Measurements from ENCODE around the gene GRHPR.
"Not testable (repeated sequence)": the region's sequence is repeated elsewhere in the genome, so short reads cannot be mapped to it uniquely, and the experiment has no call there.

Gene GRHPR

GRCh38 chr9:37420271-37421215 is 2.0 kb upstream of the GRHPR start:
- DNase-seq (ENCODE audit: low spot score) (no peak), FAIRE-seq (no peak)

DNA sequence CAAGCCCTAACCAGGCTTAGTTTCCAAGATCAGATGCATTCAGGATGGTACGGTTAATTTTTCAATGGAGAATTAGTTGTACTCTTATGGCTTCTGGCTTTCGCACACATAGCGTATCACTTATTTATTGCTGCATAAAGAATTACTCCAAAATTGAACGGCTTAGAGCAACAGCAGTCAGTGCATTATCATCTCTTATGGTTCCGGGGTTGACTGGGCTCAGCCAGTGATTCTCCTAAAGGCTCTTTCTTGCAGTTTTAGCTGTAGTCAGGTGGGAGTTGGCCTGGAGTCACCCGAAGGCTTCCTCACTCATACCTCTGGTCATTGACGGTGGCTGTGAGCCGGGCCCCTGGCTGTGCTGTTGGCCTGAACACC is 595 bp upstream of the GRHPR start:
- FAIRE-seq (no peak), DNase-seq (ENCODE audit: low spot score) (no peak)

- DNase-seq (ENCODE audit: low spot score) (no peak), FAIRE-seq (no peak)
Observed at GRCh38 chr9:37423508-37423907, 1.0 kb downstream of the GRHPR start.

GRCh38 chr9:37424204-37424685 is 1.7 kb downstream of the GRHPR start:
- no peak for DNase-seq (ENCODE audit: low spot score)
- FAIRE-seq = no peak

- DNase-seq (ENCODE audit: low spot score) (no peak), FAIRE-seq (no peak)
Observed at GRCh38 chr9:37424686-37425297, 2.3 kb downstream of the GRHPR start.

- no peak for FAIRE-seq
- peak; percentile 29 for DNase-seq (ENCODE audit: low spot score)
Observed at GRCh38 chr9:37425298-37425752, 2.8 kb downstream of the GRHPR start.

DNA sequence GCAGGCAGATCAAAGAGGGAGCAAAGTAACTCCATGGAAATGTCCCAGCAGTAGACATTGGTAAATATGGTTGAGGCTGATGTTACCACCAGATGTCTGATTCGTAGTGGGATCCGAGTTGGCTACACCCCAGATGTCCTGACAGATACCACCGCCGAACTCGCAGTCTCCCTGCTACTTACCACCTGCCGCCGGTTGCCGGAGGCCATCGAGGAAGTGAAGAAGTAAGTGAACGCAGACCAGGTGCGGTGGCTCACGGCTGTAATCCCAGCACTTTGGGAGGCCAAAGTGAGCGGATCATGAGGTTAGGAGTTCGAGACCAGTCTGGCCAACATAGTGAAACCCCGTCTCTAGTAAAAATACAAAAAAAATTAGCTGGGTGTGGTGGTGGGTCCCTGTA is 3.9 kb downstream of the GRHPR start:
- DNase-seq (ENCODE audit: low spot score); FAIRE-seq: not testable (repeated sequence)

DNA sequence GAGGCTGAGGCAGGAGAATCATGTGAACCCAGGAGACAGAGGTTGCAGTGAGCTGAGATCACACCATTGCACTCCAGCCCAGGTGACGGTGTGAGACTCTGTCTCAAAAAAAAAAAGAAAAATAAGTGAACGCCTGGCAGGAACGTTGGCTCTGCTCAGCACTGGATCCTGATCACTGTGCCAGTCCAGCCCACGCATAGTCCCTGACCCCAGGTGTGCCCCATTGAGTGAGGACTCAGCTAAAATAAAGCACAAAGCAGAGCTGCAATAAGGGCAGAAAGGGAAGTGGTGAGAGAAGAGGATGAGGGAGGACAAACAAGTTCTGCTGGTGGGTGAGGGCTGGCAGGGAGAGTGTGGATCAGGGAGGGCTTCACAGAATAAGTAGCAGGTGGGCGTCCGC is 4.3 kb downstream of the GRHPR start:
- DNase-seq (ENCODE audit: low spot score) = no peak
- FAIRE-seq = no peak

DNA sequence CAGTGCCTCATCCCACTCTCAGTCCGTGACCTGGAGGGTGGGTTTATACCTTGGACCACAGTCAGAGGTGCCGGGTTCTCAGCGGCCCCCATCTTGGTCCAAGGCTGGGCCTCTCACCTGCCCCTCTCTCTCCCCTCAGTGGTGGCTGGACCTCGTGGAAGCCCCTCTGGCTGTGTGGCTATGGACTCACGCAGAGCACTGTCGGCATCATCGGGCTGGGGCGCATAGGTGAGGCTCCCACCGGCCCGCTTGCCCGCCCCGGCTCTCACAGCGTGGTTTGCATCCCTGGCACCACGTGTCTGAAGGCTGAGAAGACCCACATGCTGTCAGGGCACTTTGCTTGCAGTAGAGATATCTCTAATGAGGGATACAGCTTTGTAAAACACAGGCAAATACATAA is 5.8 kb downstream of the GRHPR start:
- DNase-seq (ENCODE audit: low spot score) (no peak), FAIRE-seq (no peak)

DNA sequence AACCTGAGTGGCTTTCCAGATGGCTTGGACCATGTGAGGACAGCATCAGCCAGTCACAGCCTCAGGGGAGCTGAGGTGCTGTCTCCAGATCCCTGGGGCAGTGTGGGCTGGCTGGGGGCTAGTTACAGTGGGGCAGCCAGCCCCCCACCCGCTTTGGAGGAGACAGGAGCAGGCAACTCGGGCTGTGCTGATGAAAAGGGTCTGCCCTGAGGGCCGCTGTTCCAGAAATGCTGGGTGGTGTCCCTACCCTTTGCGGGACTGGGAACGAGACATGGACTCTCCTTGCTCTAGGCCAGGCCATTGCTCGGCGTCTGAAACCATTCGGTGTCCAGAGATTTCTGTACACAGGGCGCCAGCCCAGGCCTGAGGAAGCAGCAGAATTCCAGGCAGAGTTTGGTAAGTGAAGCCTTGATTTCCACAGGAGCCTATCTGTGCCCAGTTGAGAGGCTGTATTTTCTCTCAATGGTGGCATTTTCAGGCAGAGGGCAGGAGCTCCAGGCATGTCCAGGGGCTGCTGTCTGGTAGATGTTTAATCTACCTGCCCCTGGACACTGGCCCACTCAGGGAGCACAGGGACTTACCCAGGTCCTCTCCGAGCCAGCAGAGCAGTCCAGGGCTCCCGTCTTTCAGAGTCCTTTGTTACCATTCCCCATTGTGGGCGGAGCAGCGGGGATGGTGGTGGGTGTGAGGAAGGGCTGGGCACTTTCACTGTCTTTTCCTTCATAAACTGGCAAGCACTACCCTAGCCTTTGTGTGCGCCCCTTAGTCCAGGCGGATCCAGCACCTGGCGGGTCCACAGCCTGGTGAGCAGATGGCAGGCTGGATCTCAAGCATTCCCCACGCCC is 7.2 kb downstream of the GRHPR start:
- FAIRE-seq = no peak
- no peak for DNase-seq (ENCODE audit: low spot score)

DNA sequence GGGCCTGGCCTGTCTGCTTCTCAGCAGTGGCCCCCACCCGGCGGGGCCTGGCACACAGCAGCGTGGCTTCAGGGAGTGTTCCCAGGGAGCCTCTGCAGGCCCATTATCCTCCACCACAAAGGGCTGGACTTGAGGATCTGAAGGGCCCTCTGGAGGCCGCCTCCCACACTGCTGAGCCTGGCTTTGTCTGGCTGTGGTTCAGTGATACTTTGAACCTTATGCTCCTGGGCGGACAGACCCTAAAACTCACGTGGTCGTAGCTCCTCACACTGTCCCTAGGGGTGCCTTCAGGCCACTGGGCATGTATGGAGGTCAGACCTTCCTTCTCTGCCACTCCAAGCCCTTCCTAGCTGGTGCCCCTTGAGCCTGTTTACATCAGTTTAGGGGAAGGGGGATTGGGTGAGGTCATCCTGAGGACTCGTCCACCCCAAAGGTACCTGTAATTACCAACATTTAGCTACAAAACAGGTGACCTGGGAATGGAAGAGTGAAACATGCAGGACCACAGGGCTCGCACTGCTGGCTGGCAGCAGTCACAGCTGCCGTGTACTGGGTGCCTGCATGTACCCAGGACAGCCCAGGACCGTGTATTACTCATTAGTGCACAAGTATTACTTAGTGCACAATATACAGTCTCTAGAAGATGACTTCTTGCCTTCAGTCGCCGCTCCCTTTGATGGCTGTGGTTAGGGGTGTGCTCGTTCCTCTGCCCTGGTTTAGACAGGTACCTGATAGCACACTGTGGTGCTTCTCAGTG is 8.5 kb downstream of the GRHPR start:
- FAIRE-seq (no peak), DNase-seq (ENCODE audit: low spot score) (no peak)

DNA sequence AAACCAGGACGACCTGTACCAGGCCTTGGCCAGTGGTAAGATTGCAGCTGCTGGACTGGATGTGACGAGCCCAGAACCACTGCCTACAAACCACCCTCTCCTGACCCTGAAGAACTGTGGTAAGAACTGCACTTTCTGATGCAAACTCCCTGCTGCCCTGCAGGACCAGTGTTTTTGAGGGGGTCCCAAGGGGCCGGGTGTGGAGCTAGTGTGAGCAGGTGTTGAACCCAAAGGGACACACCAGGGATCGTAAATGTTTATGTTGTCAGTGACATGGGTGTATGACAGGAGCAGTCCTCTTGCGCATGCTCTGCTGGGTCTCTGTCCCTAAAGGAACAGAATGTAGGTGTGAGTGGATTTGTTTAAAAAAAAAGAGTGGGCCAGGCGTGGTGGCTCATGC is 9.5 kb downstream of the GRHPR start:
- DNase-seq (ENCODE audit: low spot score) = no peak
- no peak for FAIRE-seq

- FAIRE-seq (no peak), DNase-seq (ENCODE audit: low spot score) (no peak)
Observed at GRCh38 chr9:37433867-37434371, 11.4 kb downstream of the GRHPR start.

GRCh38 chr9:37436540-37436939 is 14.0 kb downstream of the GRHPR start:
- DNase-seq (ENCODE audit: low spot score) (no peak), FAIRE-seq (no peak)

GRCh38 chr9:37437010-37437409 is 14.5 kb downstream of the GRHPR start:
- DNase-seq (ENCODE audit: low spot score) (no peak), FAIRE-seq (no peak)

GRCh38 chr9:37437621-37438020 is 15.1 kb downstream of the GRHPR start:
- FAIRE-seq (no peak), DNase-seq (ENCODE audit: low spot score) (no peak)

- FAIRE-seq (no peak), DNase-seq (ENCODE audit: low spot score) (no peak)
Observed at GRCh38 chr9:37438359-37438758, 15.9 kb downstream of the GRHPR start.

DNA sequence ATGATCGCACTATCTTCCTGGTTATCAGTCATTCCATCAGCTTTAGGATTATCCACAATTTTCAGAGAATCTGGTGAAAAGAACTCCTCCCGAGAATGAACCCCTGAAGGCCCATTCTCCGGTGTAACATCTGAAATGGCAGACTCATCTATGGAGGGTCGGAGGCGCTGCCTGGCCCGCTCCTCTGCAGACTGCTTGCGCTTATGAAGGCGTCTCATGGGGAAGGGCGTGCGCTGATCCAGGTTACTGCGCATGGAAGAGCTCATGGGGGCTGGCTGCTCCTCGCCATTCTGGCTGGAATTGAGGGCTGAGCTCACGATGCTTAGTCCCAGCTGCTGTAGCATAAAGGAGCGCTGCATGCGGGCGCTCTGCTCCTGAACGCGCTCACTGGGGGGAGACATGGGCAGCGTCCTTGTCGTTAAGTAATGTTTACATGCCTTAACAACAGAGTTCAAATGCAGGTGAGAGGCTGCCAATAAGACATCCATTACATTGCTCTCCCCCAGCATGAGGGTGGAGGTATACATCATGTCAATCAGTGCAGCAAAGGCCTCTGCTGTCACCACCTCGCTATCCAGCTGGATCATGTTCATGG is 19.4 kb downstream of the GRHPR start:
- no peak for FAIRE-seq
- DNase-seq (ENCODE audit: low spot score) = no peak

- FAIRE-seq = no peak
- DNase-seq (ENCODE audit: low spot score) = no peak
Observed at GRCh38 chr9:37442556-37442955, 20.1 kb downstream of the GRHPR start.

- no peak for FAIRE-seq
Observed at GRCh38 chr9:37443566-37443965, 21.1 kb downstream of the GRHPR start.

More at GRCh38 chr9:37443566-37443965, 21.1 kb downstream of the GRHPR start:
- DNase-seq (ENCODE audit: low spot score) = no peak

Data from RCC 7860 (cell line).